K562 (cell line): ENCODE data around the gene RNGTT. TPM values are rescaled to one million over a fixed set of nuclear protein-coding genes. Genes with fewer than 3 reads are reported as not detected.

ENCODE experiments used
- ATAC-seq: fragments of 200-7000 bp; cut with Tn5 transposase; 3 replicates; pipeline ENCODE4 v1.9.1; 2020; ENCODE audit warnings: moderate library complexity
- BruUV-seq: library from RNA; stranded (reverse); fragments of 400-500 nt; replicated peaks from 2 replicates; lab custom pipeline; 2021; lab: Mats Ljungman, UMichigan
- CTCF ChIA-PET: fragments of 300-600 bp; formaldehyde crosslinking; extraction: SDS; loops from one replicate; lab custom pipeline; 2021; ENCODE audit warnings: low intra/inter-chr PET ratio; lab: Yijun Ruan, JAX
- POLR2A ChIA-PET: fragments of 300-600, 350-650 bp; sonication (Branson Sonifier 250); formaldehyde crosslinking; extraction: SDS; loops from one replicate; lab custom pipeline; 2021; ENCODE audit warnings: antibody characterized with exemption, inconsistent platforms; lab: Yijun Ruan, JAX
- DNase-seq, 4 experiments: peaks; one replicate each; pipeline versions ENCODE4 v3.0.0 to v3.0.0-alpha.2; 2011 to 2018; ENCODE audit warnings: low spot score in 3 of 4, mixed read lengths in 3 of 4; ENCODE audit errors: extremely low read depth in 1 of 4
- FAIRE-seq: peaks from 2 replicates; lab custom pipeline; 2011; peaks lifted over from hg19 to GRCh38; lab: Jason Lieb, UNC
- H2AFZ ChIP-seq: 2 replicates; pipeline ENCODE4 v1.6.0; 2011; ENCODE audit warnings: low read depth, low read length, control low read depth, inconsistent platforms
- H3K27ac ChIP-seq: fragments of 200-600 bp; 3 replicates; pipeline ENCODE4 v1.8.0; 2011; ENCODE audit warnings: low read depth, mild to moderate bottlenecking, control low read depth, inconsistent platforms, low read length, moderate library complexity, mixed read lengths; ENCODE audit errors: extremely low read depth
- H3K27me3 ChIP-seq, 2 experiments: fragments of 300-600 bp in 1 of 2; 2 replicates in 1 of 2; 3 replicates in 1 of 2; pipeline versions ENCODE4 v1.6.0 to v1.8.0; 2011; ENCODE audit warnings: inconsistent platforms in 2 of 2, low read length in 2 of 2, mild to moderate bottlenecking in 1 of 2, mixed read lengths in 1 of 2, moderate library complexity in 1 of 2; ENCODE audit not compliant: control insufficient read depth in 2 of 2, insufficient read depth in 2 of 2
- H3K36me3 ChIP-seq: fragments of 300-600 bp; 3 replicates; pipeline ENCODE4 v1.8.0; 2011; ENCODE audit warnings: mild to moderate bottlenecking, low read length, inconsistent platforms; ENCODE audit not compliant: control insufficient read depth, insufficient read depth
- H3K4me1 ChIP-seq, 2 experiments: fragments of 200-600 bp in 1 of 2; replicated peaks in 1 of 2; 2 replicates in 1 of 2; 3 replicates in 1 of 2; pipeline versions ENCODE4 v1.5.1 to v1.8.0; 2011; ENCODE audit warnings: inconsistent platforms in 2 of 2, low read length in 2 of 2, mild to moderate bottlenecking in 1 of 2, mixed read lengths in 1 of 2, moderate library complexity in 1 of 2; ENCODE audit not compliant: control insufficient read depth in 2 of 2, insufficient read depth in 2 of 2
- H3K4me2 ChIP-seq: 2 replicates; pipeline ENCODE4 v1.6.1; 2011; ENCODE audit warnings: low read length, control low read depth, inconsistent platforms, mixed read lengths; ENCODE audit not compliant: insufficient read depth
- H3K4me3 ChIP-seq: fragments of 200-600 bp; sonication (generic), shearing (Covaris generic); 2 replicates; pipeline ENCODE4 v1.5.1; 2016; ENCODE audit warnings: control low read depth, inconsistent platforms
- H3K79me2 ChIP-seq: fragments of 200-600 bp; 3 replicates; pipeline ENCODE4 v1.8.0; 2011; ENCODE audit warnings: low read length, inconsistent platforms; ENCODE audit not compliant: control insufficient read depth, insufficient read depth
- H3K9ac ChIP-seq, 2 experiments: 2 replicates each; pipeline versions ENCODE4 v1.6.0 to v1.6.1; 2011; ENCODE audit warnings: low read depth in 2 of 2, low read length in 2 of 2, control low read depth in 1 of 2, inconsistent platforms in 1 of 2, mild to moderate bottlenecking in 1 of 2, mixed read lengths in 1 of 2; ENCODE audit not compliant: insufficient read depth in 1 of 2
- H3K9me1 ChIP-seq: one replicate; pipeline ENCODE4 v1.6.0; 2011; ENCODE audit warnings: inconsistent platforms, mild to moderate bottlenecking, low read length, moderate library complexity; ENCODE audit not compliant: control insufficient read depth, insufficient read depth
- H3K9me3 ChIP-seq: replicated peaks from 2 replicates; pipeline ENCODE4 v1.5.1; 2011; ENCODE audit warnings: low read depth, low read length, inconsistent platforms; ENCODE audit not compliant: control insufficient read depth, insufficient read depth
- H4K20me1 ChIP-seq: replicated peaks from 2 replicates; pipeline ENCODE4 v1.6.1; 2011; ENCODE audit warnings: low read length, inconsistent platforms, mixed read lengths; ENCODE audit not compliant: control insufficient read depth, insufficient read depth
- COPS2 ChIP-seq: fragments of 450-650 bp; conservative IDR thresholded peaks from 2 replicates; pipeline ENCODE4 v1.6.1; 2016; ENCODE audit warnings: mild to moderate bottlenecking, moderate library complexity
- ELF2 ChIP-seq: fragments of 250-450 bp; sonication (Bioruptor Pico); IDR thresholded peaks from 2 replicates; pipeline ENCODE4 v1.5.0; 2021; ENCODE audit warnings: mild to moderate bottlenecking
- KLF10 ChIP-seq: fragments of 250-450 bp; sonication (Bioruptor Pico); IDR thresholded peaks from 2 replicates; pipeline ENCODE4 v1.6.1; 2021; ENCODE audit warnings: matching md5 sums
- ZNF274 ChIP-seq: IDR thresholded peaks from 2 replicates; pipeline ENCODE4 v1.6.1; 2011; ENCODE audit warnings: low read depth, mild to moderate bottlenecking, low read length, moderate library complexity, borderline replicate concordance
- WGBS: fragments of 100-300 bp; shearing (Covaris generic); methylation state at CpG from one replicate; pipeline ENCODE4 v1.1.6; 2016; ENCODE audit warnings: low coverage, mixed read lengths; ENCODE audit not compliant: insufficient coverage; ENCODE audit errors: missing lambda C conversion rate; 5-methylcytosine and 5-hydroxymethylcytosine counted together
- in situ Hi-C: fragments of 300-500 bp; cut with MboI; formaldehyde crosslinking; loops from 4 replicates; pipeline ENCODE4 v1.15.0; 2018; ENCODE audit warnings: inconsistent platforms, mixed read lengths
- intact Hi-C: fragments of 100-400 bp; cut with micrococcal nuclease; formaldehyde crosslinking; loops from 2 replicates; pipeline ENCODE4 v1.14.2; 2022
- polyA plus RNA-seq, 8 experiments: library from polyadenylated mRNA; depleted of rRNA in 4 of 8; stranded (reverse) in 5 of 8; unstranded in 3 of 8; fragments of >200 nt; fragmentation: Nextera tagmentation in 2 of 8; fragmentation: Illumina TruSeq in 1 of 8; extraction: Ambion mirVana in 2 of 8; extraction: Trizol in 1 of 8; gene quantifications; 2 replicates each; pipeline versions ENCODE4 v1.2.1 to v1.2.3, GENCODE V29; 2011 to 2014; ENCODE audit warnings: inconsistent platforms in 1 of 8, missing spikeins in 1 of 8
- total RNA-seq, 7 experiments: library from RNA; depleted of rRNA in 6 of 7; stranded (reverse); fragments of >200 nt in 6 of 7; fragmentation: Illumina TruSeq in 2 of 7; extraction: Trizol in 2 of 7; gene quantifications; 2 replicates each; pipeline versions ENCODE4 v1.2.1 to v1.2.3, GENCODE V29; 2011 to 2021; ENCODE audit warnings: low replicate concordance in 1 of 7
- TF ChIP-seq, protein P1 (sequence below): fragments of 450-650 bp; IDR thresholded peaks from 2 replicates; pipeline ENCODE4 v1.6.1; 2017; ENCODE audit warnings: antibody characterized with exemption

The RNGTT gene
- total and polyA plus RNA-seq, 9 of the 15 experiments (the other 6 are each of a cell fraction or from before 2014, with no cell fraction given): 6.1 to 31.7 (median 19.5) TPM

DNA sequence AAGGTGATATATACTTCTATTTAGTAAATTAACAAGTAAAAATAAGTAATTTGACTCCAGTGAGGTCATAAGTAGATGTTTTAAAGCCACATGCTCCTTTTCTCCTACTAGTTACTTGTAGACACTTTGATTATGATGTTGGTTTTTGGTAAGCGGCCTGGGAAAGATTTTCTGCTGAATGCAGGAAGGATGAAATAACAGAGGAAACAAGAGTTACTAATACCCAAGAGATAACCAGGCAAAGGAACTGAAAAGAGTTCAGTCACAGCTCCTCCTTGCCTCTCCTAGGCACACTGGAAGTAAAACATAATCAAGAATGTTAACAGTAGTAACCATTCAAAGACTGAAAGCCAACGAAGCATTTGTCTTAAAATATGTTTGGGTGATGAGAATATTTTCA lies 203.3 kb downstream of the RNGTT start:
- Histone ChIP-seq H3K4me2 (no peak overlapping the region), H3K9me3 (no peaks in the 10 kb centered on the region), H3K9me1 (no peaks in the 10 kb centered on the region), H3K4me1 (0 out of 5 replicates have a peak, but pooled peaks cover 0 to 2% of the 10 kb centered on the region in 2 experiments), H4K20me1 (no peaks in the 10 kb centered on the region), H3K27ac (no peak overlapping the region), H3K36me3 (no peaks in the 10 kb centered on the region), H3K79me2 (no peaks in the 10 kb centered on the region)
- WGBS: 48% methylated on average over 2 of the region's 2 CpGs
- FAIRE-seq (no peak), DNase-seq (no peak), ATAC-seq (no peak)
- POLR2A ChIA-PET: interaction anchor here (0.6 to 1.0 kb wide), 2 partner anchors 12 to 40 kb away, joined by 3 to 5 read pairs; no protein-coding TSS in a partner anchor
- no TSS peak for BruUV-seq
- TF ChIP-seq KLF10 (CRISPR knock-in tag): no peak
- TF ChIP-seq ELF2 (CRISPR knock-in tag): no peak
- TF ChIP-seq, protein P1, sequence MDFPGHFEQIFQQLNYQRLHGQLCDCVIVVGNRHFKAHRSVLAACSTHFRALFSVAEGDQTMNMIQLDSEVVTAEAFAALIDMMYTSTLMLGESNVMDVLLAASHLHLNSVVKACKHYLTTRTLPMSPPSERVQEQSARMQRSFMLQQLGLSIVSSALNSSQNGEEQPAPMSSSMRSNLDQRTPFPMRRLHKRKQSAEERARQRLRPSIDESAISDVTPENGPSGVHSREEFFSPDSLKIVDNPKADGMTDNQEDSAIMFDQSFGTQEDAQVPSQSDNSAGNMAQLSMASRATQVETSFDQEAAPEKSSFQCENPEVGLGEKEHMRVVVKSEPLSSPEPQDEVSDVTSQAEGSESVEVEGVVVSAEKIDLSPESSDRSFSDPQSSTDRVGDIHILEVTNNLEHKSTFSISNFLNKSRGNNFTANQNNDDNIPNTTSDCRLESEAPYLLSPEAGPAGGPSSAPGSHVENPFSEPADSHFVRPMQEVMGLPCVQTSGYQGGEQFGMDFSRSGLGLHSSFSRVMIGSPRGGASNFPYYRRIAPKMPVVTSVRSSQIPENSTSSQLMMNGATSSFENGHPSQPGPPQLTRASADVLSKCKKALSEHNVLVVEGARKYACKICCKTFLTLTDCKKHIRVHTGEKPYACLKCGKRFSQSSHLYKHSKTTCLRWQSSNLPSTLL: no peak
- no peak for TF ChIP-seq ZNF274
- TF ChIP-seq COPS2: no peak
- TF ChIP-seq, all 486 proteins: peak for 0
- Histone ChIP-seq H3K9ac (no peak overlapping the region), H3K4me3 (no peak overlapping the region), H2AFZ (no peak overlapping the region), H3K27me3 (no peaks in the 10 kb centered on the region)
- in situ Hi-C loops: no loop called here
- CTCF ChIA-PET: no interaction called here
- intact Hi-C loops: no loop called here
